Measurements from ENCODE around the gene ASB18.

The ASB18 gene

DNA sequence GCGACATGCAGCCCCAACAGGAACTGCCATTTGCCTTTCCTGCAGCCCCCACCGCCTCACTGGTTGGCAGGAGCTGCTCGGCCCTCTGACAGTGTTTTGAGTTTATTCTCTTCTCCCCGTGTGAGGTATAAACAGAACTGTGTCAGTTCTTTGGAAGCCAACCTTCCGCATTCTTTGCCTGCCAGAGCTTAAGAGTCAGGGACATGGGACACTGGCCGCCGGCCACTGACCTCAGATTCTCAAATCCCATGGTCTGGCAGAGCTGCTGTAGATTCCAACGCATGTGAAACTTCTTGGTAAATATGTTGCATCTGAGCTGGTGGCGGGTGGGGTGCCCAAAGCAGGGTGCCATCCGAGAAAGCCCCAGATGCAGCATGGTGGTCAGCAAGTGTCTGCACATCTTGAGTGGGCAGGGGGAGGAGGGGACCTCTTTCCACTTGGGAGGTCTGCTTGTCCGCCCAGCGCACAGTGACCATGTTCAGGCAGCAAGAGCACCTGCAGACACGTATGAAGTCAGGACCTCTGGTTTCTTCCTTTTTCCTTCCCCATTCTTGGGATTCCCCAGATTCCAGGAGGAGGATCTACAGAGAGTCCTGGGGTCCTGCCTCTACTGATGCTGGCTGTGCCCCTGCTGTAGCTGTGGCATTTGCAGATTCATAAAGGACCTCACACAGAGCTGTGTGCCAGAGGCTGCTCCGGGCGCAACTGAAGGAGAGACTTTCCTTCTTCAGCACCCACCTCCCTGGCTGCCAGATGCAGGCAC, 23.8 kb downstream of the ASB18 start:
- DNase-seq = no peak

DNA sequence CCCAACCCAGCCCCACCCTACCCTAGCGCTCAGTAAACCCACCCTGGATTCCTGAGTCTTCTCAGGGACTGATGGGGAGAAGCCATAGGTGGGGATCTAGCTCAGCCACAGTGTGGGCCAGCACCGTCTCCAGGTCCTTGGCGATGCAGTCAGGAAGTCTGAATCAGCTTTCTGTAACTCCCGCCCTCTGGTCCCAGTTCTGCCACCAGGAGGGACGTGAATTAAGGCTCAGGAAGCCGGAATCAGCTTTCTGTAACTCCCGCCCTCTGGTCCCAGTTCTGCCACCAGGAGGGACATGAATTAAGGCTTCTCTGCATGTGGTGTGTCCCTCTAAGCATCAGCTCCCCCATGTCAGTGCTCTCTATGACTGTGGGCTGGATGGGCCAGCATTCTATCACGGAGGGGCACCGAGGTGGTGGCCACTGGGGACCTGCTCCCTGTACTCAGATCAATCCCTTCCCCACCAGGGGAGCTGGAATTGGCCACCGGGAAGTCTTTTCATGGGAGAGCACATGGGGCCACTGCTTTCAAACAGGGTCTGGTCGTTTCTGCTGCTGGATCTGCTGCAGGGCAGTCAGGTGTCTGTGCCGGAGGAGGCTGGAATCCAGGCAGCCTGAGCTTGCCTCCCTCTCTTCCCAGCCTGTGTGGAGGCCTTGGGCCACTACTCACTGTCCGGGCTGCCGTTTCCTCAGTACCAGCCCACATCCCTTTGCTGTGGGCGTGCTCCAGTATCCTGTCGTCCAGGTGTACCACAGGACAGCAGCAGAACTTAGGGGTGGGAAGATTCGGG, 24.7 kb downstream of the ASB18 start:
- DNase-seq = no peak

DNA sequence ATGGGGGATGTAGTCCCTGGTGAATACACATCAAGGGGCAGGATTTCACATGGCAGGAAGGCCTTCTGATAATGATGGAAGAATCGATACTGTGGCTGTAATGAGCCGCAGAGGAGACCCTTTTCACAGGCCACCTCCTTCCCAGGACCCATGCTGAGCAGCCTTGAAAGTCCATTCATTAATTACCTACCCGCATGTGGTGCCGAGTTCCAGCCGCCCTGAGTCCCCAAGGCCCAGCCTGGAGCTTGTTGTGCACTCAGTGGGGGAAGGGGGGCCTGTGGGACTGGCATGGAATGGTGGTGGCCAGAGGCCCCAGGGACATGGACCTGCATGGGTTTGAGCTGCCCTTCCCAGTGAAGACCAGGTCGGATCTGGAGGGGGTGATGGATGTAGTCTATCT, 25.5 kb downstream of the ASB18 start:
- no peak for DNase-seq

DNA sequence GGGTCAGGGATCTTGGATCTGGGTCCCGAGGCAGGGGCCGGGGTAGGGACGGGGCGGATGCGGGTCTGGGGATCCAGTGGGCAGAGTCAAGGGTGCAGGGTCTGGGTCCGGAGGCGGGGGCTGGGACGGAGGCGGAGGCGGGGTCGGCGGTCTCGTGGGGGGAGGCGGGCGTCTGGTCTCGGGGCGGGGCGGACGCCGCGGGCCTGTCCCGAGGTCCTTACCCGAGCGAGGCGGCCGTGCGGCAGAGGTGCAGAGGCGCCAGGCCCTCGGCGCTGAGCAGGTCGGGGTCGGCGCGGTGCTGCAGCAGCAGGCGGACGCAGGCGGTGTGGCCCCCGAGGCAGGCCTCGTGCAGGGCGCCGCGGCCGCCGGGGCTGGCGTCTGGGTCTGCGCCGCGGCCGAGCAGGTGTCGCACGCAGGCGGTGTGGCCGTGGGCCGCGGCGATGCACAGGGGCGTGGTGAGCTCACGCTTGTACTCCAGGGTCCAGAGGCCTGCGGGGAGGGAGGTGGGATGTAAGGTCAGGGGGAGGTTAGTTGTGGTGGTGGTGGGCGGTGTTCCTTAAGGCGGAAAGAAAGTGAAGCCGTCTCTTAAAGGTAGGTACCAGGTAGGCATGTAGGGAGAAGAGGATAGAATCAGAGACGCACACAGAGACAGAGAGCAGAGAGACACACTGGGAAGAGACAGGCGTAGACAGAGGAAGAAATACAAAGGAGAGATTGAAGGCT, 26.6 kb downstream of the ASB18 start:
- DNase-seq = no peak

DNA sequence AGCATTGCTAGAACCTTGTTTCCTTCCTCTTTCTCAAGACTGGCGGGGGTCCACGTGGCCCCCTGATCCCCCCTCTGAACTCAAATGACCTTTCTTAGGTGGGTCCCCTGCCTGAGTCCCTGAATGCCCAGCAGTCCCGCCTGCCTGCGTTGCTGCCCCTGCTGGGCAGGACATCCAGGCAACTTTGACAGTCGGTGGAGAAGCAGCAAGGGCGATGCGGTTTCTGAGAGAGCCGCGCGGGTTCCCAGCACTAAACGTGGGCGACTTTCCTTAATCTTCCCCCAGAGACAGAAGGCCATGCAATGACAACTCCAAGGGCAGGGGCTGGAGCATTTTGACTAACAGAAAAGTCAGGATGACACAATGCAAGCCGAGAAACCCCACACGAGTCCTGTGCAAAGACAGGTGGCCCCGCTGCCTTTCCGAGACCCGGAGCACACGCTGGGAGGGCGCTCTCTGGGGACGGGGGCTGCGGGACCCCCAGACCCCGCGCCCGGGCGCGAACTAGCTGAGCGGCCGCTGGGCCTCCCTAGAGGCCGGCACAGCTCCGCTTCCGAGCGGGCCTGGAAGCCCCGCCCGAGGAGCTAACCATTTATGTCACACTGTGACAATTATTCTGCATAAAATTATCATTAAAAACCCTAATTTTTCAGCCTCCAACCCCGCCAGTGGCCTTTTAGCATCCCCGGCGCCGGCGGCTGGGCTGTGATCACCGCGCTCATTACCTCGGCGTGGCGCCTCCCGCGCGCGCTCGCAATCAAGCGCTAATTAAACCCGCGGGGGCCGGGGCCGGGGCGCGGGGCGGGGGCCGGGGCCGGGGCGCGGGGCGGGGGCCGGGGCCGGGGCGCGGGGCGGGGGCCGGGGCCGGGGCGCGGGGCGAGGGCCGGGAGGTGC, 27.4 kb downstream of the ASB18 start:
- DNase-seq = no peak

DNA sequence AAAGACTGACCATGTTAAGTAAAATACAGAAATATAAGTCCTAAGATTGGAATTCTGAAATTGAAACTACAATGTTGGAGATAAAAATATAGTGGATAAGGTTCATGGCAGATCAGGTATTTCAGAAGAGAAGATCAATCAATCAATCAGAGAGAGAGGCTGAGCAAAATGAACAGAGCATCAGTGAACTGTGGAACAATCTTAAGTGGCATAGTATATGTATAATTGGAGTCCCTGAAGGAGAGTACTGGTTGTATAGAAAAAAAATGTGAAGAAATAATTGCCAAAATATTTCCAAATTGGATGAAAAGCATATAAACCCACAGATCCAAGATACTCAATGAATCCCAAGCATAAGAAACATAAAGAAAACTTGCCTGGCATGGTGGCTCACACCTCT, 35.0 kb downstream of the ASB18 start:
- no peak for DNase-seq

DNA sequence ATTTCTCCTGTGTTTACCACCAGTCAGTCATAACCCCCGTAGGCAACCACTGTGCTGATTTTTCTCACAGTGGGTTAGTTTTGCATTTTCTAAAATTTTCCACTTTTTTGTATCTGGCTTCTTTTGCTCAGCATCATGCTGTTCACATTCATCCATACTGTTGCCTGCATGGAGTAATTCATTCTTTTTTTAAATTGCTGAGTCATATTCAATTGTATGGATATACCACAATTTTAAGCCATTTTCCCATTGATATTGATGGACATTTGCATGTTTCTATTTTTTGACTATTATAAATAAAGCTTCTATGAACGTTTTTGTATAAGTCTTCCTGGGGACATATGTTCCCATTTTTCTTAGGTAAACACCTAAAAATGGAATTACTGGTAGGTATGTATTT, 40.5 kb downstream of the ASB18 start:
- no peak for DNase-seq

DNA sequence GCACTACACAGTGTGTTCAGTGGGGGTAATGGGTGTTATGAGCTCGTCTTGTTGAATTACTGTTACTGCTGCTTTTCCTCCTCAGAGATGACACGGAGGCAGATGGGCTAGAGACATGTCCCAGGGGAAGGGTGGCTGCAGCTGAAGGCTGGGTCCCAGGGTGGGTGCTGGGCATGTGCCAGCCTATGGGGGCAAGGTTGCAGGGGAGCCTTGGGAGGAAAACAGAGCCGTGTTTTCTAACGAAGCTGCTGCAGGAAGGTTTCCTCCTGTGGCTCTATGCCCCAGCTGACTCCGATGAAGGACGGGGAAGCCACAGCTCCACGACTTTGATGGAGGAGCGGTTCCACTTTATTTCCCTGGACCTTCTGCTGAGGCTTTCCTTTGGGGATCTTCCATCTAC, 42.4 kb downstream of the ASB18 start:
- no peak for DNase-seq

DNA sequence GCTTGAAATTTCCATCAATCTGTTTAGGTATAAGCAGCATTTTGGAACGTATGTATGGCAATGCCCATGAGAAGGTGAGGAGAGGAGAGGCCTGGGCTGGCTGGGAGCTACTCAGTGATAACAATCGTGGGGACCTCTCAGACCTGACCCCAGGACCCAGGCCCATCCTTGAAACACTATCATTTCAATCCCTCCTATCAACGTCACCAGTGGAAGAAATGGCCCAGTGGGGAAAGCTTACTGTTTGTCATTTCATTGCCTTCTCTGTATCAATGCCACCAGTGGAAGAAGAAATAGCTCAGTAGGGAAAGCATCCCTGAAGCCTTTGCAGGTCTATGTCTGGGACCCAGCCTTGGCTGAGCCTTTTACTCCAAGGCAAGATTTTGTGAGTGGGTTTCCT, 44.8 kb downstream of the ASB18 start:
- no peak for DNase-seq

DNA sequence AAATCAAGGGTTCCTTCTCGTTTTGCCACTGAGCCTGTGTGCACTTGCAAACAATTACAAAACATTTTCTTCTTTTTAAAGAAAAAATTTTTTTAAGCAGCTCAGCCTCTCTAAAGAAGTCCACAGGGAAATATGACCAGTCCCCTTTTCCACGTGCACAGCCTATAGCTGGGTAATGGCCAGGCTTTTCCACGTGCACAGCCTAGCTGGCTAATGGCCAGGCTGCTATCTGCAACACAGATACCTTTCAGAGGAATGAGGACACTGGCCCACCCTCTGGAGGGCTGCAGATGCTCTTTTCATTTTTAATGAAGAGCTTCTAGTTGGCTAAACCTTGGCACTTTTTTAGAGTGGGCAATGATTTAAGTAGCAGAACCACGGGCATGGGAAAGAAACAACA, 46.3 kb downstream of the ASB18 start:
- DNase-seq = no peak

DNA sequence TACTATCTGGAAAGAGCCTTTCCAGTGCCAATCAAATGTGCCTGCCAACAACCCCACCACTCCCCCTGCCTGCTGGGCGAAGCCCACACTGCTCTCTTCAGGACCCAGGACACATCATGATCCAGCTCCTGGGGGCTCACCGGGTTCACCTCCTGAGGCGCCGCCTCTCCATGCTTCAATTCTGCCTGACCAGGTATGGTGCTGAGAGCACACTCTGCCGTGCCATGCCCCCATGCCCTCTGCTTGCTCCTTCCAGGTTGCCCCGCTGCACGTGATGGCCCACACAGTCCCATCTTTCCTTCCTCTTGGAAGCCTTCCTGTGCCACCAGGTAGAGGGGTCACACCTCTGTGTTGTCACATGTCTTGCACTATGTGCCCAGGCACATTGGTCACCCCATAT, 47.5 kb downstream of the ASB18 start:
- DNase-seq = no peak

DNA sequence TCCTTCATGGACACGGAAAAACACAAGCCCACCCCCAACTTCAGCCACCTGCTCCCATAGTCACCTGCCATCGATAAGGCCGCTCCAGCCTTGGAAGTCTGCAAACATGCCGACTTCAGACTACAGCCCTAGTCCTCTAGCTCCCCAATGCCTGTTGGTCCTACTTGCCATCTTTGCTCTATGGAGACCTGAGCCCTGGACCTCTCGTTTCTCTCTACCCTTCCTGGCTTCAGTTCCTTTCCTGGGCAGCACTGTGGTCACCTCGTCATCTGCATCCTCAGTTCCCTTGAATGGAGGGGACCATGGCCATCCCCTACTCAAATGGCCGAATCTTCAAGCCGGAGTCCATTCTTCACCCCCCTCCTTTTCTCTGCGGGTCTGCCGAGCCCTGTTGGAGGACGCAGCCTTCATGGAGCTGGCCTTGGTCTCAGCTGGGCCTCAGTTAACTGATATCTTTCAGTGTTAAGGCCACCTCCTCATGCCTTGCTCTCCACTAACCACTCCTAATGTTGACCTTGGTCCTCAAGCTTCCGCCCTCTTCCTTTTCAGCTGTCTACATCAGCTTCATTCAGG, 48.4 kb downstream of the ASB18 start:
- no peak for DNase-seq

DNA sequence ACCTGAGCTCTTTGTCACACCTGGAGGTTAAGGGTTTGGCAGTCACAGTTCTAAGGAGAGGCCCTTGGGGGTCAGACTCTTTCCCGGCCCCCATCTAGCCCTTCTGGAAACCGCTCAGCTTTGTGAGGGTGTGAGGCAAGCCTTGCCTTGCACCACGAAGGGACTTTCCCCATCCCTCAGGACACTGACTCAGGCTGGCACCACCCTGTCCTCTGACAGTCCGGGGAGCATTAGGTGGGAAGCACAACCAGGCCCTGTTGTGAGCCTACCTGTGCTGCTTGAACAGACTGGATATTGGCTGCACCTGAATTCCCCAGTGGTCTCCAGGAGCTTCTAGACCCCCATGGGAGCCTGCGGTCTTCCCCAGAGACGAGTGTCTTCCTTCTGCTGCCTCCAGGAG, 49.0 kb downstream of the ASB18 start:
- no peak for DNase-seq

DNA sequence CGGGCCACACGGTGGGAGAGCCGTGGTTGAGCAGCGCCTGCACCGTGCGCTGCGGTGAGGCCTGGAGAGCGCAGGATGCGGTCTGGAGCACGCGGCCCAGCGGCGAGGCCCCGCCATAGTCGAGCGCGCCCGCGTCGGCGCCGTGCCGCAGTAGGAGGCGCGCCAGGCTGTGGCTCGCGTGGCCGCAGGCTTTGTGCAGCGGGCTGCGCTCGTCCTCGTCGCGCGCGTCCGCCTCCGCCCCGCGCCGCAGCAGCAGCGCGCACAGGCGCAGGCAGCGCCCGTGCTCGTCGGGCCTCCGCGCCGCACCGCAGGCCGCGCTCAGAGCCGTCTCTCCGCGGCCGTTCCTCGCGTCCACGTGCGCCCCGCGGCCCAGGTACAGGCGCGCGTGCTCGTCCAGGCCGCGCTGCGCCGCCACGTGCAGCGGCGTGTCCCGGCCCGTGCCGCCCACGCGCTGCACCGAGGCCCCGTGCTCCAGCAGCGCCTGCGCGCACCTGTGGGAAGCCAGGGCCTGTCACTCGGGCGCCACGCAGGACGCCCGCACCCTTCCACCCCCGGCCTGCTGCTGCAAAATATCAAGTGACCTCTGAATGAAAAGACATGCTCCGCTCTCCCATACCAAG, 49.7 kb downstream of the ASB18 start:
- no peak for DNase-seq

DNA sequence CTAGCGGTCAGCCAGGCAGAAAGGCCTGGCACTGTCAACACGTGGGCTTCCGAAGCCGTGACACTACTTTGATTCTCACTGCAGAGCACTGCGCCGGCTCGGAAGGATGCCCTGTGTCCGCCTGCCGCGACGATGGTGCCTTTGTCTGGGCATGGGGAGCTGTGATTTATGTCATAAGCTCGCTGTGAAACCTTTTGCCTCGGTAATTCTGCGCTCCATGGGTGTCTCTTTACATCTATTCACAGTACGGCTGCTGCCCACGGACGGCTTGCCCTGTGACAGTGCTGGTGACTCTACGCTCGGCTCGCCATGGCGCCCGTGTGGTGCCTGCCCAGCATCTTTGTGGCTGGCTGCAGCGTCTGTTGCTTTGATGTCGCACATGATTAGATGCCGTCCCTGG, 52.9 kb downstream of the ASB18 start:
- no peak for DNase-seq

DNA sequence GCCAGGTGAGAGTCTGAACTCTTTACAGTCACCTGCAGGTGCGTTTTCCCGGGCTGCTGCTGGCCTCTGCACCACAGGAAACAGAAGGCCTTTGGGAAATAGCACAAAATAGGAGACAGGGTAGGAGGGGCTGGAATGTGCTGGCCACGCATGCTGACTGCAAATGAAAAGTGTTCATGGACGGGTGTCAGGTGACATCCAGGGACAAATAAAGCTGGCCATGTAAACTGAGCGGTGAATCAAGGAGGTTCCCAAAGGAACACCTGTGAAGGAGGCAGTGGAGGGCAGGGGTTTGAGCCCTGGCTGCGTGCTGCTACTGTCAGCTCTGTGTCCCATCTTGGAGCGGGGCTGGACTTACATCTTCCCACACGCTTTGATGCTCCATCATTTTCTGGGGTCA, 53.7 kb downstream of the ASB18 start:
- DNase-seq = no peak

DNA sequence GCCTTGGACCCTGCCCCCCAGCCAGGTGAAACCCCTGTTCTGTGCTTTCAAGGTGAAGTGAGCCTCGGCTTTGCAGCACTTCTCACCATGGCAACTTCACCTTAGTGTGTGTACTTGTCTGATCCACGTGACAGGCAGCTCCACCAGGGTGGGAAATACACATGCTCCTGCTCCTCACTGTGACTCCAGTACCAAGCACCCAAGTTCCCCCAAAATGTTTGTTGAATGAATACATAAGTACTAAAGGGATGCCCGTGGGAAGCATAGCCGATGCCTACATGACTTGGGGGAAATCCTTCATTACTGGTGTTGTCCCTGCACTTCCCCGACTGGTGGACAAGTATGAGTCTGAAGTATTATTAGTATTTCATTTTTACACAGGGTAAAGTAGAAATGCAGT, 54.2 kb downstream of the ASB18 start:
- no peak for DNase-seq

DNA sequence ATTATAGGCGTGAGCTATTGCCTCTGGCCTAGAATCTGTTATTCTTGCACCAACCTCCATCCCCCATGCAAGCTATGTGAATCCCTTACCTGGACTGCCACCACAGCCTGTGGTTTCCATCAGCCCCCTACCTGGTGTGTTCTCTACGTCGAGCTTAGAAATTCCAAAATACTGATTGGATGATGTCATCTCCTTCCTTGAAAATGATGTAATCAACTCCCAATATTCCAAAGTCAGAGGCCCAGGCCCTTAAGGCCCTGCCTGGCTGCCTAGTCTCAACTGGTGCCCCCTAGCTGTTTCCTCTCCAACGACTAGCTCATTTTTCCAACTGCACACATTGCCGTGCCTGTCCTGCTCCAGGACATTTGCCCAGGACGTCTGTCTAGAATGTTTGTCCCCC, 54.7 kb downstream of the ASB18 start:
- no peak for DNase-seq

DNA sequence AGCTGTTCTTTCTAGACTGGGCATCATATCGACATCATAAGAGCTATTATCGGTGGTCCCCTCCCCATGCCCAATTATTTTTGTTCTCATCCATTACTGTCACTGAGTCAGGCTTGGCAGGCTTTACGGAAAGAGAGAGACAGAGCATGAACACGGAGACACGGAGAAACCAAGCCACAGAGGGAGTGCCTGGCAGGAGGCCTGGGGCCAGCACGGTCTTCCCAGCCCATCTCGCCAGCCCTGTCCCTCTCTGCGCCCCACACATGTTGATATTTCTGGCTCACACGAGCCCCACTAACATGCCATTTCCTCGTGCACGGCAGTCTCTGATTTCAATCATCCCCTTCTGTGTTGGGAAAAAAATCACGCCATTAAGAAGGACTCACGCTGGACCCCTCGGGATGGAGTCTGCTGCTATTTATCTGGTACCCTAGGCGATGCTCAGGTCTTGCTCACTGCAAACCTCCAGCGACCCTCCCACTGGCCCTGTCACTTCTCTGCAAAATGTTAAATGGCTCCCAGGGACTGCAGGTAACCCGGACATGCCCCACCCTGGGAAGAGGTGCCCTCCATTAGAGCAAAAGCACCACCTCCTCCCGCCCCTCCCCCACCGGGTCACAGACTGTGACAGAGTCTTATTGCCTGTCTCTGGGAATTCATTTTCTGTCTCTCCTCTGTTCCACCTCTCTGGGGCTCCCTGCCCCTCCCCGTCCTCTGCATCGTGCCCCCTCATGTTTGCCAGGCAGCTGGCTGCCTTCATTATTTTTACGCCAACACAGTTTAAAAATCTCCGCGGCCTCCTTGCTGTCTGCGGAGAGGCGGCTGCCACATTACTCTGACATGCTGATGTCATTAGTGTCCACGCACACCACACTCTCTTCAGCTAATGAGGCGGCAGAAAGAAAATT, 55.9 kb downstream of the ASB18 start:
- DNase-seq = no peak

DNA sequence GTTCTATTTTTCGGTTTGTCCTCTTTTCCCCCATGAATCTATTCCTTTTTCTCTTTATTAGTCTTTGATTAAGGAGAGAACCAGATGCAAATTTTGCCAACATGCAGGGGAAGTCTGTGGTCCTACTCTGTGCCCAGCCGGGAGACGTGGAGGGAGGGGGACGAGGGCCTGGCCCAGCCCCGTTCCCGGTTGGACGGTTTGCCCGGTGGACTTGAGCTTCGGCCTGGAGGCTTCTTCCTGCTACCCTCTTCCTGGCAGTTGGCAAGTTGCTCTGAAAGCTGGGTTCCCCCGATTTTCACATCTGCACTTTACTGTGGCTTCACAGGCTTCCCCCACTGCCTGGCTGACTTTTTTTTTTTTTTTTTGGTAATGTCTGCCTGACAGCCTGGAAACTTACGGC, 56.7 kb downstream of the ASB18 start:
- DNase-seq = no peak

Measured in stimulated activated CD4-positive, alpha-beta T cell treated with anti-CD3 and anti-CD28 coated beads, Interleukin-4, amount 100 ng/mL, for 4 hours (primary cell).